HG03442 (cell line): Measurements from ENCODE around the gene SVIP.

ENCODE experiments used
- ATAC-seq: cut with Tn5 transposase; IDR thresholded peaks from one replicate; pipeline ENCODE4 v1.9.1; 2021; ENCODE audit warnings: mild to moderate bottlenecking, moderate library complexity; ENCODE audit not compliant: unreplicated experiment

Gene SVIP, protein sequence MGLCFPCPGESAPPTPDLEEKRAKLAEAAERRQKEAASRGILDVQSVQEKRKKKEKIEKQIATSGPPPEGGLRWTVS

DNA sequence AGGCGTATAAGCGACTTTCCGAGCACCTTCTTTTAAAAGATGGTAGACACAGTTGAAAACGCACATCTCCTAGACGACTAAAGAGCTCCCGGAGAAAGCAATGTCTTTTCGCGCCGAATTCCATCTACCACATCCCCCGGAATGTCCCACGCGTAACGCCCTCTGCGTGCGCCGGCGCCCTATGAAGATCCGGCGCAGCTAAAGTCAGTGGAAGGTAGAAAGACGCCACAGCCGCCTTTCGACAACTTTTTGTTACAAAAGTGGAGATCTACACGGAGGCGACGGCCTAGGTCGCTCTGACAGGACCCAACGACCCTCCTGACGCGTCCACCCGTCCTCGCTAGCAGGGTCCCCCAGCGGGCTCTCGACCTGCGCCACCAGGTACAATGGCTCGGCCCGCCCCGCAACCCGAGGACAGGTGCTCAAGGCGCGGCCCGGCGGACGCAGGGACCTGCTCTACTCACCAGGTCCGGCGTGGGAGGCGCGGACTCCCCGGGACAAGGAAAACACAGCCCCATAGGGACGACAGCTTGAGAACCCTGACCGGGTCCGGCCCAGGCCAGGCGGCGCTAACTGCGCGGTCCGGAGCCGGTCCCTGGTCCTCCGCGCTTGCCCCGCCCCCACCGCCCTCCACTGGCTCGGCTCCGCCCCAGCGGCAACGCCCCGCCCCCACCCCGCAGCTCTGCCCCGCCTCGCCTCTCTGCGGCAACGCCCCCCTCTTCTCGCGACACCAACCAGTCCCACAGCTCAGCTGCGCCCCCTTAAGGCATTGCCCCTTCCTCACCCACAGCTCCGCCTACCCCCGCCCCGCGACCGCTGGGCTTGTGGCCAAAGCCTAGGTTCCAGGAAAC lies at the start of gene SVIP:
Gene SVIP, minus strand, starts transcription at position 571 of the 851 bp plus-strand sequence. Its CDS starts 53 bp downstream, at position 518.
- peak; percentile 93 for ATAC-seq

DNA sequence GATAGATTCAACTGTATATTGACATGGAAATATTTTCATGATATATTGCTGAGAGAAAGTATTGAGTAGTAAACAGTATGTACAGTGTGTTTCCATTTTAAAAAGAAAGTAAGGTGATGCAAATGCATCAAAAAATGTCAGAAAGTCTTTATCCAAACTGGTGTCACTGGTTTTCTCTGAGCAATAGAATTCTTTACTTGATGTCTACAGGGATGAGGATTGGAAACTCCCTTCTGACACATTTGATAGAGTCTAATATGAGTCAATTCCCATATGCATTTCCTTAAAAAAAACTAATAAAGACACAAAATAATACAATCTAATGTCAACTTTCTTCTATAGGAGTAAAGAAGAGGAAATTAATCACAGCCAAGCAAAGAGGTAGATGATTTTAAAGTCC lies 49.0 kb upstream of the SVIP start:
- no peak for ATAC-seq

DNA sequence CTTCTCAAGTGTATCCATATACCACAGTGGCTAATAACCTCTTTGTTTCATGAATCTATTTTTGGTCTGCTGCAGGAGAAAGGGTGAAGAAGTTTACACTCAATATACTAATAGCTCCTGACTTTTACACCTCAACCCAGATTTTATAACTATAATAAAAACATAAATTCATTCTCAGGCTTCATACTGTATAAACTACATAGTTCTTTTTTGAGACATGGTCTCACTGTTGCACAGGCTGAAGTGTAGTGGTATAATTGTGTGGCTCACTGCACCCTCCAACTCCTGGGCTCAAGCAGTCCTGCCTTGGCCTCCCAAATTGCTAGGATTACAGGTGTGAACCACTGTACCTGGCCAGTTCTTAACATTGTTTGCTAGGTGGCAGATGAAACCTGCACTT lies 48.4 kb upstream of the SVIP start:
- ATAC-seq = no peak

DNA sequence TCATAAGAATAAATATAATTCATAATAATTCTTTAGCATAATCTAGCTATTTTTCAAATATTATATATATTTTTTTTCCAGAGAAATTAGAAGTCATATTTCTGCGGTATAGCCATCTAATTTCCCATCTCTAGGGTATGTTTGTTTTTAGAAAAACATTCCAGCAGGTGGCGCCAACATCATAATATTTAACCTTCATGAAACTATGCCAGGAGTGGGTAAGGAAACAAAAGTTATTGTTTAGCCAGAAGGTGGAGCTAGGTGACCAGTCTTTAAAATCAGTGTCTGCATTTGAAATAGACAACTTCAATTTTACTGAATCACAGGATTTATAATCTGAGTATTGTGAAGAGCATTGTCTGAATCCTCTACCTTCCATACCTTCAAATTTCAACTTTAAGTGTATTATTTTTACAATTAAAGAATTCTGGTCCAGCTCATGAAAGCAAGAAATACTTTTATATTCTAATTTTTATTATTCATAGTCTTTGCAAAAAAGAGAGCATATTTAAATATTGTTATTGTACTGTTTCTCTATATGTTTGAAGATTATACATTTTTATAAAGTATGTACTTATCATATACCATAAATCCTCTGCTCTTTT lies 46.4 kb upstream of the SVIP start:
- peak; percentile 99 for ATAC-seq

DNA sequence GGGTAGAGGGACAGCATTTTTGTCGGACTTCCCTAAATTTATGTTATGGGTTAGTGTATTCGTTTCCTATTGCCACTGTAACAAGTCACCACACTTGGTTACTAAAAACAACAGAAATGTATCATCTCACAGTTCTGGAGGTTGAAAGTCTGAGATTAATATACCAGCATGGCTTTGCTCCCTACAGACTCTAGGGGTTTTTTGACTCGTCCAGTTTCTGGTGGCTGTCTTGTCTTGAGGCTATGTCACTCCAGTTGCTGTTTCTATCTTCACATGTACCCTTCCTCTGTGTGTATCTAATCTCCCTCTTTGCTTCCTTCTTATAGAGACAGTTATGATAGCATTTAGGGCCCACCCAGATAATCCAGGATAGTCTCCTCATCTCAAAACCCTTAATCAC lies 39.7 kb upstream of the SVIP start:
- ATAC-seq = no peak

DNA sequence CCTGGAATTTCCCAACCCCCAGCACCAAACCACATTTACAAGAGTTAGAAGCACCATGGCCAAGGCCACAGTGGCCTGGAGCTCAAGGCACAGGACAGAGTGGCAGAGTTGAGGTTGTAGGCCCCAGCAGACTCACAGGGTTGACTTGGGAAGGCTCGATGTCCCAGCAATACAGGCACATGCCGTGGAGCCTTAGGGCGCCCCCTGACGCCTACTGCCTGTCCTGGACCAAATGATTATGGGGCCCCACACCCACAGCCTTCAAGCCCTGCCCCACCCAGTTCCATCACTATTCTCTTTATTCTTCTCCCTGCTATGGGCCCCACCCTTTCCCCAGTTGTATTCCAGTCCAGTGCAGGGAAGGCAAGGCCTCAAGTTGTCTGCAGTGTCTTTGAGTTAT lies 30.6 kb upstream of the SVIP start, which contains the start of gene CCDC179:
Gene CCDC179, minus strand, starts transcription at position 234 of the 400 bp plus-strand sequence. Its CDS starts 53 bp downstream, at position 181.
- ATAC-seq = no peak

DNA sequence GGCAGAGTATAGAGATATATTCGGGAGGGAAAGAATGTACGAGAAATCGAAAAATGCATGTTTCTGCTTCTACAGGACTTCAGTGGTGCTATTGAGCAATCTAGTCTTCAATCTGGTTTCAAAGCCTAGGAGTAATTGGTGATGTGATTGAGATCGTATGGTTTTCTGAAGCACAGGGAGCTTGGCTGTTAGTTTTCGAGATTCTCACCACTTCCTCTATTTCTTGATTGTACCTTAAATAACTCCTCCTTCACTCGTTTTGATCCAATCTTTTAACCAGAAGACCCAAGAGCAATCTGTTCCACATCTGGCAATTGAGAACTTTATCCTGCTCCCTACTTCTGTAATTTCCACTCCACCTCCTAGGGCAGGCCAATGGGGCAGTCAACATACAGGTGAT lies 30.2 kb upstream of the SVIP start:
- no peak for ATAC-seq

DNA sequence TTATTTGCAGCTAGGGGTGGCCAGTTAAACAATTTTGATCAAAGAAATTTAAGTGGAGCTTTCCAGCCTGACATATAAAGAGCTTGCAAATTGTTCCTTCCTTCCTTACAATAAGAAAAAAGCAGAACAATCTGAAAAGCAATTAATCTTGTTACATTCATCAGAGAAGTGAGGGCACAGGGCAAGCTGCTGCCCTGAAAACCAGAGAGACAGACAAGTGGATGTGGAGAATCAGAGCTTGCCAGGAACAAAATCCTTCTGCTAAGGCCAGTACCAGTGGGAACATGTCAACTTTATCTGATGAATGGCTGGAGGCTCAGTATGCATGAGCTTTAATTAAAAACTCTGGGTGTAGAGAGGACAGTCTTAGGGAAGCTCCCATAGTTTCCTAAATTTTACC lies 21.9 kb upstream of the SVIP start:
- no peak for ATAC-seq

DNA sequence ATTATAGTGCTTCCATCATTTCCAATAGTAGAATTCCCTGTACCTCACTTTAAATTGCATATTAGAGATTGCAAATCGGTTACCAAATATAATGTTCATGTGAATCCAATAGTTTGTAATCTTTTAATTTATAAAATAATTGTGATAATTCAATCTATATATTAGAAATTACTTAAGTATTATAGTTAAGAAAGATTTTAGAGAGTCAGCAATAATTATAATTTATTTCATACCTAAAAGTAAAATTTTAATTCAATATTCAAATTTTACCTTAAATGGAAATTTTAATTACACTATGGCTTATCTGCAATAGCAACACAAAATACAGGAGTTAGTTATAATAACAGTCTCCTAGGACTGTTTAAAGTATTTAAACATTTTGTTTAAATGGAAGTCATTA lies 17.1 kb upstream of the SVIP start:
- ATAC-seq = no peak

DNA sequence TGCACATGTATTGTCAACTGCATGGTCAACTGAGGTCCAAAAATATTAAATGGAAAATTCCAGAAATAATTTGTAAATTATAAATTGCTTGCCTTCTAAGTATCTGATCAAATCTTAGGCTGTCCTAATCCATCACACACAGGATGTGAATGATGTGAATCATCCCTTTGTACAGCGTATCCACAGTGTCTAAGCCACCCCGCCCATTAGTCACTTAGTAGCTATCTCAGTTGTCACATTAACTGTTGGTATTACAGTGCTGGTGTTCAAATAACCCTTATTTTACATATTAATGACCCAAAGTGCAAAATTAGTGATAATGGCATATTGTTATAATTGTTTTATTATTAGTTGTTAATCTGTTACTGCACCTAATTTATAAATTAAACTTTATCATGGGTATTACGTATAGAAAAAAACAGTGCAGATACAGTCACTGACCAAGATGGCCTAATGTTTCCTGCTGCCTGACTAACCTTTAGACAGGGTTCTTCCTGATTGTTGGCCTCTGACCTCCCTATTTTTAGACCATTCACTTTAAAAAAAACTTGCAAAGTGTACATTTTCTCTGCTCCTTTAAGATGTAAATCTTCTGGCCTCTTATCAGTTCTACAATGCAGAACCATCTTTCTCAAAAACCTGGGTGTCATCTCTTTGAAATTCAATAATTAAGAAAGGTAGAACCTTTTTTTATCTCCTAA lies 2.9 kb upstream of the SVIP start:
- ATAC-seq = no peak

DNA sequence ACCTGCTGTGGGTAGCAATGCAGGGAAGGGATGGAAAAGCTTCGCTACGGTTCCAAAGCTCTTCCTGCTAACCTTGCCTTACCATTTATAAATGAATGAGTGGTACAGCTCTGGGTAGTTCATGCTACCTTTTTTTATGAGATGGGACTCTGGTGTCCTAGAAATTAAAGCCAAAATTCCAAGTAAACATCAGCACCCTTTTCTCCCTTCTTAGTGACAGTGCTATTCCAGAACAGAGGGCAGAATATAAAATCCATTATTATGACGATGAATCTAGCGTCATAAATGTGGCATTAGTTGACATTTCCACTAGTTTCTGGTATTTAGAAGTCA lies 447 bp upstream of the SVIP start:
- no peak for ATAC-seq

DNA sequence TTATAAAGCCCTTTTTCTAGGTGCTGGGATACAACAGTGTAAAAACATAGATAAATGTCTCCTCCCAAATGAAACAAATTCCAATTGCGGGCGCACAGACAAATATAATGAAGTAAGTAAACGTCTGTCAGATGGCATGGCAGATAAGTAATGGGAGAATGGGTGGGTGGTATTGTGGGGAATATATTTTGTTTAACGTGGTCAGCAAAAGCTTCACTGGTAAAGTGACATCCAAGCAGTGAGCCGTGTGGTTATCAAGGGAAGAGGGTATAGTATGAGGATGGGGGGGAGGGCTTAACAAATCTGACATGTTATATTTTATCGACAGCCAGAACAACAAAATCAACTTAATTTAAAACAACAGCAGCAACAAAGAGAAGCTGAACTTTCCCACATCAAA lies 1.2 kb downstream of the SVIP start:
- no peak for ATAC-seq

DNA sequence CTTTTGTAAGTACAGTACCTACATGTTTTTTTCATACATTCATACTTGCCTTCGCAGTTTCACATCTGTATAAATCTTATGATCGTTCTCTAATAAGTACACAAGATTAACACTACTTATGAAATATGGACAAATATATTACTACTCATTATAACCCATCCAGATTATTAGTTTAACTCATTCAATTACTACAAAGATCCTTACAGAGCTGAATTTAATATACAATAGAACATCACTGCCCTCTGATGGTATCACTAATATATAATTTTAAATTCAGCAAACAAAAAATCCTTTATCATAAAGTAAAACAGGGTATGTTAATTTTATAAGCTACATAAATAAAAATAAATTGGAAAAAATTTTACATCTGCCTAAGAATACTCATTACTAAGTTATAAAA lies 7.4 kb downstream of the SVIP start:
- ATAC-seq = no peak

DNA sequence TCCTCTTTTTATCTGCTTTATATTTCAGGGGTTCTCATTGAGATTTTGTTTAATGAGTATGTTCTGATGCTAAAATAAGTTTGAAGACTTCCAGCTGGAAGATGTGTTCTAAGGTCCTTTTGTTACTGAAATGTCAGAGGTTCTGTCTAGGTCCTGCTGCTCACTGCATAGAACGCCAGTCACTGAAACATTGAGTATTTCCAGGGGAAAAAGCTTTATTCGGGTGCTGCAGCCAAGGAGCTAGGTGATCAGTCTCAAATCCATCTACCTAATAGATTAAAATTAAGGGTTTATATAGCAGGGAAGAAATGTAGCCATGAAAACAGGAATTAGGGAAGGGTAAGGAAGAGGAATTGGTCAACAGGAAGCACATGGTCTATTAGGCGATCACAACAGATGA lies 19.7 kb downstream of the SVIP start:
- no peak for ATAC-seq

DNA sequence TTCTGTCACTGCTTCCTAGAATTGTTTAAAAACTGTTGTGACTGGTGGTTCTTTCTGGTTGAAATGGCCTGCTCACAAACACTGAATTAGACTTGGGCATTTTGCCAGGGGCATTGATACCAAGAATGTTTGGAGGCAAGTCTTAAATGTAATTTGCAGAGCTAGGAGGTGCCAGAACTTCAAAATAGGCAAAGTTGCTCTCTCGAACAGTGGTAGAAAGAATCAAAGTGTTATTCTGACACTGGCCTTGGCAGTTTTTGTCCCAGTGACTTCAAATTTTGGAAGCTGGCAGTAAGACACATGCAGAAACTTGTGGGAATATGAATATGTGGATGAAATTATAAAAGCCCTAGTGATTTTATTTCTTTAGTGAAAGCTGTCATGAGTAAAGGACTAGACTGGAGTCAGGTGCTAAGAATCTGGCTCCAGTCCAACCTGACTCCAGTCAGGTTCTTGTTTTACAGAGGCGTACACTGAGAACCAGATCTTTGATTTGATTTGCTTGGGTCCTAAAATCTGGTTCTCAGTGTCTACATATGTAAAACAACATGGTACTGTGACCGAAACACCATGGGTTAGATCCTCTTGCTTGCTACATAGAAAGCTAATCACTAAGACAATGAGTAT lies 20.9 kb downstream of the SVIP start:
- ATAC-seq = no peak

DNA sequence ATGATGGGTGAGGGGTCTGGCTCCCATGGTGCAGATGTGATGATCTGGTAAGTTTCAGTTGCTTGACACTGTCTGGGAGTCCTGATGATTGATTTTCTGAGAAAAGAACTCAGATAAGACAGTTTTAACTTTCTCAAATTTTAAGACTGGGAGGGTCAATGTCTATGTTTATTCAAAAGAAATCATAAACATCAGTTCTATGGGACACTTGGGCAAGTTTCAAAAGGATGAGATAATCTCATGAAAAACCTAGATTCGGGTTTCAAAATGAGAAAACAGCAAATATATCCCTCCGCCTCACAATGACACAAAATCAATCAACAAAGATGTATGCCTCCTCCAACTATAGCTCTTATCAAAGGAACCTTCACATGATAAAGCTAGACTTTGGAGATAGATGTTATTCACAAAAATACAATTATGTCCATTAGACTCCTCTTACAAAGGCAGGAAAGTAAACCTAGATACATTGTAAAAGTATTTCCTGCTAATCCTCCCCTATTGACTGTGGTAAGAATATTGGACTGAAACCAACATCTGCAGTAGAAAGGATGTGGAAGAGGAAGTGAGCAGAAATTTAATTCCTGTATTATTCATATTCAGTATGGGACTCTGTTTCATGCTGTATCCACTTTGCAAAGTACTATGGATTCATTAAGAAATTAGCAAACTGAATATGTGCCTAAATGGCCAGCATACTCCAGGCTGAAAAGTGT lies 21.6 kb downstream of the SVIP start:
- peak; percentile 98 for ATAC-seq

DNA sequence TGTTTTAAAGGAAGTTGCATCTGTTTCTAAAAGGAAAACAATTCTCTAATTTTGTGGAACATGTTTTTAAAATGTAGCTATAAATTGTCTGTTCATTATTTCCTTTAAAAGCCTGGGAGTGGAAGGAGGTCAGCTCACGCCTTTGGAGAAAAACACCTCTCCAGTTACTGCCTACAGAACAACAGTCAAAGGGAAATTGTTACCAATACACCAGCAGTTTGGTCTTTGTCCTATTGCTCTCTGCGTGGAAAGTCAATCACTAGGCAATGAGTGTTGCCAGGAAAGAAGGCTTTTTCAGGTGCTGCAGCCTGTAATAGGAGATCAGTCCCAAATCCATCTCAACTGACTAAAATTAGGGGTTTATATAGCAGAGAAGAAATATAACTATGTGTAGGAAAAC lies 22.2 kb downstream of the SVIP start:
- no peak for ATAC-seq

DNA sequence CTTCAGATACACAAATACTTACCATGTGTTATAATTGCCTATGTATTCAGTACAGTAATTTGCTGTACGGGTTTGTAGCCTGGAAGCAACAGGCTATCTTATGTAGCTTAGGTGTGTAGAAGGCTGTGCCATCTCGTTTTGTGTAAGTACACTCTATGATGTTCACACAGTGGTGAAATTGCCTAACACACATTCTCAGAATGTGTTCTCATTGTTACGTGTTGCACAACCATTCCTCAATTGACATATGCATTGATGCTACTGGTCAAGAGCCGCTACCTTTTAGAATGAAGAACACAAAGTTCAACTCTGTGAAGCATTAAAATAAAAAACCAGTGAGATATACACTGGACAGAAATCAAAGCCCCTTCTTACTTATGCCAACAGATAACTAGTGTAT lies 26.7 kb downstream of the SVIP start:
- no peak for ATAC-seq

DNA sequence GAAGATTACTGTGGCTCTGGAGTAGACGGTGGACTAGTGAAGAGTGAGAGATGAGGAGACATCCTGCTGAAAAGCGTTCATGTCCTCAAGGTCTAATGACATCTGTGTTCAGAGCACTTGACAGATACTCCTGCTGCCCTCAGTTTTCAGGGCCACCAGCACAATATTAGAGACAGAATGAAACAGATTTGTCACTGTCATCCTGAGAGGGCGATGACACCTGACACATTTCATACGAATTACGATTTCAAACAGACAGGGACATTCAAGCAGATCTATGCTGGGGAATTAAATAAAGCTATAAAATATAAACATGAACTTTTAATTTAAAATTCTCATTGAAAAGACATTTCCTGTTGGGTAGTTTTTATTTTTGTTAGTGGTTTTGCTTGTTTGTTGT lies 29.1 kb downstream of the SVIP start:
- no peak for ATAC-seq

DNA sequence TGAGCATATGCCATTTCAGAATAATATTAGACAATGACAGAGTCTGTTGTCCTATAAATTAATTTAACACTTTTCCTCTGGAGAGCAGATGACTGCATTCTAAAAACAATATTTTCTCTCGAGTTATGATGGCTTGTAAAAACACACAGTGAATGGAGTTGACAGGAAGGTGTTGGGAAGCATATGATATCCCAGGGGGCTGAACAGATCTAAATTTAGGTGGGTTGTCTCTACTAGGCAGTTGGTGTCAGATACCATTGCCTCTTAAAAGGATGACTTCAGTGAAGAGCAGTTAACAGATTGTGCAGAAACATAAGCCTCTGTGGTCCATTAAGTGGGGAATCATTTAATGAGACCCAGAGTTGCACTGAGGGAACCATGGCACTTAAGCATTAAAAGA lies 30.7 kb downstream of the SVIP start:
- no peak for ATAC-seq

DNA sequence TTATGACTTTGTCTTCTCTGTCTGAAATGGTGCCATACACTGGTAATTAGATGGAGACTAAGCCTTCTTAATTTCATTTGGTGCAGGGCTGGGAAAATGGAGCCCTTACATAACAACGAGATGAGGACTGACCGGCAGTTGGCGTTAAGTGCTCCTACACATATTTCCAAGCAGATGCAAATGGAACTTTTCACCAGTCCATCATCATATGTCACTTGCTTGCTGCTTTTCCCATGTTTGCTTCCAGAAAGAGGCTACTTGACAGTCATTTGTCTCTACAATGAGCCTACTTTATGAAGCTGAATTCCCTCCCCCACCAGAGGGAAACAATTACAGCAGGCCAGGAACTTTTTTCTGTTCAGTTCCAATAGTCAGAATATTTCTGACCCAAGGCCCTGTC lies 32.6 kb downstream of the SVIP start:
- no peak for ATAC-seq
